ENCODE measurements around the gene HSD17B3.
A peak's percentile ranks its signal among the peaks of the same experiment; 100 is the strongest.
"Not testable (repeated sequence)": the region's sequence is repeated elsewhere in the genome, so short reads cannot be mapped to it uniquely, and the experiment has no call there.

Gene HSD17B3

DNA sequence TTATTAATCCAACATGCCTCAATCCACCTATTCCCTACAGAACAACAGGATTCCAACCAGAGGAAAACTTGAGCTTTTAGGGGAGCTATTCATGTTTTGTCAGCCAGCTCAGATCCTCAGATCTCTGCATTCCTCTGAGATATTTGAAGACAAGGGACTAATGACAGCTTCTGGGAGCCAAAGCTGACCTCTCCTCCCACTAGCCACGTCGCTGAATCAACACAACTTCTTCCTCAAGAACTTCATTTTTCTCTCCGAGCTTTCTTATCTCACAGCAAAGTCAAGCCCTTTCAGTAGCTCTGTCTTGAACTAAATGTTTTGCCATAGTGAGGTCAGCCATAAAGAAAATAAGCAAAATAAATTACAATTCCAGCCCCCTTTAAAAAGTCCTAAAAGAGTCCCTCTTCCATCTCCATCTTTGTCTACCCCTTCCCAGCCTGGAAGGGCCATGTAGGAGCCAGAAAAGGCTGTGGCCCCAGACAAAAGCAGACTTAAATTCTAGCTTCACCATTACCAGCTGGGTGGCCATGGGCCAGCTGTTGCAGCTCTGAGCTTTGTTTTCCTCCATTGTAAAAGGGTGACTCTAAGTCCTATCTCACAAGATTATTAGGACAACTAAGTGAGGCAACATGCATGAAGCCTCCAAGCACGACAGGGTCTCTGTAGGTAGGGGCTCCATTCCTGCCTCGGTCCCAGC is 65.0 kb downstream of the HSD17B3 start:
- peak in 3 of 58 donors; percentile 4 to 8 (median 6) for DNase-seq

DNA sequence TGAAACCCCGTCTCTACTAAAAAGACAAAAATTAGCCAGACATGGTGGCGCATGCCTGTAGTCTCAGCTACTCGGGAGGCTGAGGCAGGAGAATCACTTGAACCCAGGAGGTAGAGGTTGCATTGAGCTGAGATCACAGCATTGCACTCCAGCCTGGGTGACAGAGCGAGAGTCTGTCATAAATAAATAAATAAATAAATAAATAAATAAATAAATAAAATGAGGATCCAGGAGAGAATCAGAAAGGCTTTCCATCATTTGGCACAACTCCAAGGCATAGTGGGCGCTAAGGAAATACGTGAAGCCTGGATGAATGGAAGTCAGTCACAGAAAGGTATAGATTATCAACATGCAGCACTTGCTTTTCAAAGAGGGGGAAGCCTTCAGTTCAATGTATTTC is 65.6 kb downstream of the HSD17B3 start:
- DNase-seq: not testable (repeated sequence)

DNA sequence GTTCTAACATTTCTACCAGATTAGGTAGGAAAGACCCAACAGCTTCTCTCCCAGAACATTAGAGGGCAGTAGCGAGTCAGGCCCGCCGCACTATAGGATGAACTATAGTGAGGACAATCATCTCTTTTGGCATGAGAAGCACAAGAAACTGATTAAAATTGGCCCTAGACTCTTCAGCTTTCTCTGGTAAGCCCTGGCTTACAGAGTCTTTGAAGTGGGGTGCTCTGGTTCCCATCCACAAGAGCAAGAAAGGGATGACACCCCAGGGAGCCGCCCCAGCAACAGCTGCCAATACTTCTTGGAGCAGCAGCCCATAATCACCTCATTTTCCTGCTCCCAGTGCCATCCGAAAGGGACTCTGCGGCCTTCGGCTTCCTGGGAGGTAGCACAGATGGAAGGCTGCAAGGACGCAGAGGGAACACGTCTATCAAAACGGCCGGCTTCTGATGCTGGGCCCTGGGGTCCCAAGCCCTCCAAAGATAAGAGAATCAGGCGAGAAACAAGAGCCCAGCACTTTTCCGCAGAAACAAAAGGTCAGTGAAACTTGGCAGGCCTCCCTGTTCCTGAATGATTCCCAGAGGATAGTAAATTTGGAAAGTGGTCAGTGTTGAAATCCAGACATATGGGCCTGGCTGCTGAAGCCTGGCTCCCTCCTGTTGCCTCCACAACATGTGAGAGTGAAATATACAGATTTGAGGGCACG is 69.3 kb downstream of the HSD17B3 start:
- peak in 16 of 58 donors; percentile 2 to 44 (median 15) for DNase-seq

DNA sequence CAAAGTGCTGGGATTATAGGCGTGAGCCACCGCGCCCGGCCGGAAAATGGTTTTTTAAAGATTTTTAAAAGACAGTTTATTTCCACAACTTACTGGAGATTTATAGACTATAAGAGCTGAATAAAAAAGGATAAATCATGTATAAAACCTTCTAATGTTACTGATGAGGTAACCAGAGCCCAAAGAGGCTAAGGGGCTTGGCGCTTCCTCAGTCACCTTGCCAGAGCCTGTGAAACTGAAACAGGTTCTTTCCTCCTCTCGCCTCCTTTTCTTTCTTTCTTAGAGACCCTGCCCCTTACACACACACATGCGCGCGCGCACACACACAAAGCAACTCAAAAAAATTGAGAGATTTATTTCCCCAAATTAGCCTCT is 69.8 kb downstream of the HSD17B3 start:
- DNase-seq: no peak

DNA sequence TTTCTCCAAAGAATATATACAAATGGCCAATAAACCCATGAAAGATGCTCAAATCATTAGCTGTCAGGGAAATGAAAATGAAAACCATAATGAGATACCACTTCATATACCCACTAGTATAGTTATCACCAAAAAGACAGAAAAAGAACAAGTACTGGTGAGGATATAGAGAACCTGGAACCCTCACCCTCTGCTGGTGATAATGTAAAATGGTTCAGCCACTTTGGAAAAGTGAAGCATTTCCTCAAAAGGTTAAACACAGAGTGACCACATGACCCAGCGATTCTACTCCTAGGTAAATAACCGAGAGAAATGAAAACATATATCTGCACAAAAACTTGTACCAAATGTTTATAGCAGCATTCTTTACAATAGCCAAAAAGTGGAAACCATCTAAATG is 72.0 kb downstream of the HSD17B3 start:
- no peak for DNase-seq

DNA sequence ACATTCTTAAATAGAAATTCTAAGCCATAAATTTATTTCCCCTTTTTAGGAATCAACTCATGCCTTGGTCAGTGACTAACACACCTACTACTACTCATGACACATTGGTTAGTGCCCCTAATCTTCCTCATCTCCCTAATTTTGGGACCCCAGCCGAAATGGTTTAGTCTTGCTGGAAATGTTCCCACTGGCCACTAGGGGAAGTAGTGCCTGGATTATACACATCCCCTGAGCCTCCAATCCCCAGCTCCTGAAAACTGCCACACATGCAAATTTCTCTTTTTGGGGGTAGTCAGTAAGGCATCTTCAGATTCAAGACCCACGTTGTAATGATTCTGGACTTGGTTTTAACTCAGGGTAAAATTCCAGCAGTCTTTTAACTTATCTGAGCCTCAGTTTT is 79.8 kb downstream of the HSD17B3 start:
- no peak for DNase-seq

DNA sequence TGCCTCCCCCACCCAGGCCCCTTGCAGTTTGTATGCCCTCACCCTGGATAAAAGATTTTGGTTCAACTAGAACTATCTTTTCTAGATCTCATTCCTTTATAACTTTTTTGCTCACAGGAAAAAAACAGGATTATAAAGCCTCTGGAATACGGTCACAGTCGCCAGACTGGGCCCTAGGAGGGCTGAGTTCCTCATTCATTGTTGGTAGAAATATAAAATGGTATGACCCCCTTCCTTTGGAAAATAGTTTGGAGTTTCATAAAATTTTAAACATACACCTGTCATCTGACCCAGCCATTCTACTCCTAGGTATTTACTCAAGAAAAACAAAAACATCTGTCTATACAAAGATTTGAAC is 82.1 kb downstream of the HSD17B3 start:
- DNase-seq: no peak

DNA sequence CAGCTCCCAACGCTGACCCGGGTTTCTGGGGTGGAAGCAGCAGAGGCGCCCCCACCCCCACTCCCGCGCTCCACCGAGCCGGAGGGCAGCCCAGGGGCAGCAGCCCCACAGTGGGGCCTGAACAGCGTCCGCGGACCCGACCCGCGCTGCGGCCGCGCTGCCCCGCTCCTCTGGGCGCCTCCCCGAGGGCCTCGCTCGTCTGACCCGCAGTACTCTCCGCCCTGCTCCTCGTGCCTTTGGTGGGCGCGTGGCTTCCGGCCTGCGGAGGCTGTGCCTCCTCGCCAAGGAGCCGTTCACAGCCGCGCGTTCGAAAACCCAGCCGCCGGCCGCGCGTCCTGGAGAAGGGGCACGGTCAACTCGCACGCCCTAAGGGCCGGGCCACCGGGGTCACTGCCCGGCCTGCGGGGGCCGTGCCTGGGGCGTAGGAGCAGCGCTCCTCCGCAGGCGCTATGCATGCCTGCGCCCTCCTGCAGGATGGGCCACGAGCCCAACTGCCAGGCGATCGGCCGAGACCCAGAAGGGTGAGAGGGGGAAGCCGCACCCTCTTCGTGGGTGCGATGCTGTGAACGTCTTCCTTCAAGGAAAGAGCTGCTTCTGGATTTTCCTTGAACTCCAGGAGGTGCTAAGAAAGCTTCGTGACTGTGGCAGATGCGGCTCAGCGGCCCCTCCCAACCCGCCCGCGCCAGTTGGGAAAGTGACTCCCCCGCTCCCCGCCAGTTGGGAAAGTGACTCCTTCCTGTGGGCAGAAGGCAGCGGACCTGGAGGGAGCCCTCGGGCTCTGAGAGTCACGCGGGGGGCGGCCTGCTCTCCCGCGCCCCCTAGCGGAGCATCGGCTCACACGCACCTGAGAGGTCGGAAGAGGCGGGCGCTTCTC is 82.7 kb downstream of the HSD17B3 start:
- peak in 28 of 58 donors; percentile 4 to 55 (median 16) for DNase-seq

DNA sequence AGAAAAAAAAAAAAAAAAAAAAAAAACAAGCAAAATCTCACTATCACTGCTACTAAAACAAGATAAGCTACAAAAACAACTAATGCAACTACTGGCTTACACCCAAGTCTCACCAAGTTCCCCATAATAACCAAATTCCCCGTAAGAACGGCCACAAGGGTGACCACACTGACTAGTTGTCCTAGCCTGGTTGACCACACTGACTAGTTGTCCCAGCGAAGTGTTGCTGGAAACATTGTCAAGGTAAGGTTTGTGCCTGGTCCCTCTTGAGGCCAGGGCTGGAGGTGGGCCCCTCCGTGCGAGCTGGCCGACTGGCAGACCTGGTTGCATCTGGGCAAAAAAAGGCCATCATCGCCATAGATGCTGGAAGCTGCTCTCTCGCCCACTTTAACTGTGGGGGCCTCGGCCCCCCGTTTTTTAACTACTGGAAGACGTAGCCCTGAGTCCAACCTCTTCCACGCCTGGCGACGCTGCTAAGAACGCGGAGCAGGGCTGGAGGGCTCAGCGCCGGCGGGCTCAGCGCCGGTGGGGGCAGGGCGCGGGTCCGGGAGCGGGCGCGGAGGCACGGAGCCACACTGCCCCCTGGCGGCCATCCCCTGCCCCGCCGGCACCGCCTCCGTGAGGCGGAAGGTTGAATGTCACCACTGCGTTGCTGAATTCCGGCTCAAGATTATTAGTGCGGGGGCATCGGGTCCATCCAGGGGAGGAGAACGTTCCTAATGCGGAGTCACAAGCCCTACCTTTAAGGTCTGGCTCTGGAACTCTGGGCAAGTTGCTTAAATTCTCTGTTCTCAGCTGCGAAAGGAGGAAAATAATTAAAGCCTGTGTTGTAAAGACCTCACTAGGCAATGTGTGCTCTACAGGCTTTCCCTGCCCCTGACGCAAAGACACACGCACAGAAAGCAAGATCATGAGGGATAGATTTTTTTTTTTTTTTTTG is 84.0 kb downstream of the HSD17B3 start:
- peak in 55 of 58 donors; percentile 12 to 80 (median 60) for DNase-seq

DNA sequence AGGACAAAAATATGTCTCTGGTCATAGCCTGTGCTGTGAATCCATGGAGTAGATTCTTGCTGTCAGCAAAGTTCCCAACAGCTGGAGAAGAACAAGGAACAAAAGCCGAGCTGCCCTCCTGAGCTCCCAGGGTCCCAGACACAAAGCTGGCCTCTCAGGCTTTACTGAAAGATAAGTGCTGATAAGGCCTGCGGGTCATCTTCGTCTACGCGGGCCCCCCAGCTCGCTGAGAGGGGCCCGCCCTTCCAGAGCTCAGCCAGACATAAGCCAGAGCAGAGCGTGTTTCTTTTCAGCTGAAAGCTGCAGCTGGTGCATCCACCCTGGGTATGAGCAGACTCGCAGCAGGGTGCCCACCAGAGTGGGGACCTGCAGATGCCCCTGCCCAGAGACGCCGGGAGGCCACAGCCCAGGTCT is 84.7 kb downstream of the HSD17B3 start:
- DNase-seq: peak in 3 of 58 donors; percentile 6 to 21 (median 12)

DNA sequence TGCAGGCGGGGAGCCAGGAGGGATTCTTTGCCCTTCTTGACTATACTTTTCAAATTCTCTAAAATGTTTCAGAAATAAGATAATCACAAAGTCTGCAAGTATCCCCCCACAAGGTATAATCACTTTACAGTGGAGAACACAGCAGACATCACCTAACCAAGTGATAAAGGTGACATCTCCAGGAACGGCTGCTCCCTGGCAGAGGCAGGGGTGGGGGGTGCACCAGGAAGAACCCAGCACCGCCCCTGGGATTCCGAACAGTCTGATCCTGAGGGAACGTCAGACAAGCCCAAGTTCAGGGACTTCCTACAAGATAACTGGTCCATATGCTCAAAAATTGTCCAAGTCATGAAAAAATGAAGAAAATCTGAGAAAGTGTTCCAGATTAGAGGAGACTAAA is 85.4 kb downstream of the HSD17B3 start:
- DNase-seq: no peak

DNA sequence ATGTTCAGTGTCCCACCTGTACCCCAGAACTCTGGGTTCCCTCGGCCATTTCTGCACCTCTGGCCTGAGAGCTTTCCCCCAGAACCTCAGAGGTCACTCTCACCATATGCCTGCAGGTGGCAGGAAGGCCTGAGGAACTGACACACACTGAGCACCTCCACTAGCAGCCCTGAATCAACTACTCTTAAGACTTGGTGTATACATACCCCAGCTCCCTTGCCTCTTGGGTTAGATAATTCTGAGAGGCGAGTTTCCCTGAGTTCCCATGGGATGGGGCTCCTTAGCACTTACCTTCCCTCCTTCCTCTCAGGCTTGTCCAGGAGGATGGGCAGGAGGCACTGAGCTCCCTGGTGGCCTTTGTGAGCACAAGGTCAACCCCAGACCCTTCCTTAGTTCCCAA is 86.1 kb downstream of the HSD17B3 start:
- no peak for DNase-seq

DNA sequence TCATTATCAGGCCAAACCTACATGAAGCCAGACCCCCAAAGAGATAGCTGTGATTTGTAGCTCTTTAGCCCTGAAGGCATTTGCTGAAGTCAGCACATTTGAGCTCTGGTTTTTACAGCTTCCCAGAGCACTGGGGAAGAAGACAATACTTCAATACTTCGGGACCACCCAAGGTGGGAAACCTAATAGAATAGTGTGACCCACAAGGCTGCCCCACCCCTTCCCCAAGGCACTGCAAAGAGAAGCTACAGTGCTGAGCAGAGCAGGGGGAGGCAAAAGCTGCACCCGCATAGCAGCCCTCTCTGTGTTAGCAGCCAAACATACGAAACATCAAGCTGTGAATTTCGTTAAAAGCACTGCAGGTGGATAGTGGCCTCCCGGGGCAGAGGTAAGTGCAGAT is 87.3 kb downstream of the HSD17B3 start:
- no peak for DNase-seq

DNA sequence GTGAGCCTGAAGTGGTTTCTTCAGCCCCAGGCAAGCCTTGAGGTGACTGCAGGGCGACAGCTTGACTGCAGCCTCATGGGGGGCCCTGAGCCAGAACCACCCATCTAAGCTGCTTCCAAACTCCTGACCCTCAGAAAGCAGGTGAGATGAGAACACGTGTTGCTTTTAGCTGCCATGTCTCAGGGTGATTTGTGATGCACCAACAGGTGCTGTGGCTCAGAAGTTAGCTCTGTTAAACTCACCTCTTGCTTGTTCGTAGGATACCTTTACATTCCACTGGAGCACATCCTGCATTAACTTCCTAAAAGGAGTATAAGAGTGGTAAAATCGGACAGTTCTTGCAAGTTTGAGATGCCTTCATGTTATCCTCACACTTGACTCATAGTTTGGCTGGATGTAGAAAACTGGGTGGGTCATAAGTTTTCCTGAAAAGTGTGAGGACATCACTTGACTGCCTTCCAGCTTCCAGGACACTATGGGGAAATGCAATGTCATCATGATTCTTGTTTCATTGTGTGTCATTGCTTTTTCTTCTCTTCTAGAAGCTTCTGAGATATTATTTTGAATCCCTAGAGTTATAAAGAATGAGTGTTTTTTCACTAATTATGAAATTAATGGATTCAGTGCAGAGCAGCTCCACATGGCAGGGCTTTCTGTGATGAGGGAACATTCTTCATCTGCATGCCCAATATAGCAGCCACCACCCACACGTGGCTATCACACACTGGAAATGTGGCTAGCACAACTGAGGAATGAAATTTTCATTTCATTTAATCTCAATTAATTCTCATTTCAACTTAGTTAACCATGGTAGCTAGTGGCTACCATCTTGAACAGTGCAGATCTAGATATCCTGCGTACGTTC is 92.3 kb downstream of the HSD17B3 start:
- DNase-seq: no peak

DNA sequence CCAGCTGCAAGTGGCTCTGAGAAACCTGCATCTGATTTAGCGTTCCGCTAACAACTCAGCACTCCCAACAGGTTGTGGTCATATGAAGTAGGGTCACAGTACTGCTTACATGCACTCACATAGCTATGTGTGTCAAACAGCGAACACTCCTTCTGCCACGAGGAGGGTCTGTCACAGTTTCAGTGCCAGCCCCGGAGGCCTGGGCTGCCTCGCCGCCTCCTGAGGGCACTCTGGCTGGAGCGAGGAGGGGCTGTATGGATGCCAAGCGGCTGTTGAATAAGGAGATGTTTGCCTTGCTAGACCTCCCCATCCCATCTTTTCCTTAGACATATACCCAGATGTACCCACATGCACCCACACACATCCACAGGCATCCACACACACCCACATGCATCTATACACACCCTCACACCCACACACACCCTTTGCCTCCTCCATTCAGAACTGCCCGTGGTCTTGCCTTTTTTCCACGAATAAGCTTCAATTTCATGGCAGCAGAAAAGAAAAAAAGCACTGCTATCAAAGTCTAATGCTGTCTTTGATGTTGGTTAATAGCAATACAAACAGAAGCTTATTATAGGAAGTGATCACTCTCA is 95.7 kb downstream of the HSD17B3 start:
- DNase-seq: no peak

DNA sequence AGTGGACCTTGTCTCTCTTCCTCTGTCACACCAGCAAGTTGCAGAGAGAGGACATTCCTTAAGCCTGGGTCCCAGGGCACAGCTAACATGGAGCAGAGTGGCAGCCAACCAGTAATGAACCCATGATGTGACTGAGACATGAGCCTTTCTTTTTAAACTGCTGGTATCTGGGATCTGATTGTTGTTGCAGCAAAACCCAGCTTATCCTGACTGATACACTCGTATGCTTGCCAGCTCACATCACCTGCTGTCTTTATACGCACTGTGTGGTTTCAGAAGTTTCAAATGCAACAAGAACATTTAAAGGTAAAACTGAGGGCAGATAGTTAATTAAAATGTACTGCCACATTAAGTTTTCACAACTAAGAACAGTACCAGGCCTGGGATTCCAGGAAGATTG is 97.1 kb downstream of the HSD17B3 start:
- no peak for DNase-seq

DNA sequence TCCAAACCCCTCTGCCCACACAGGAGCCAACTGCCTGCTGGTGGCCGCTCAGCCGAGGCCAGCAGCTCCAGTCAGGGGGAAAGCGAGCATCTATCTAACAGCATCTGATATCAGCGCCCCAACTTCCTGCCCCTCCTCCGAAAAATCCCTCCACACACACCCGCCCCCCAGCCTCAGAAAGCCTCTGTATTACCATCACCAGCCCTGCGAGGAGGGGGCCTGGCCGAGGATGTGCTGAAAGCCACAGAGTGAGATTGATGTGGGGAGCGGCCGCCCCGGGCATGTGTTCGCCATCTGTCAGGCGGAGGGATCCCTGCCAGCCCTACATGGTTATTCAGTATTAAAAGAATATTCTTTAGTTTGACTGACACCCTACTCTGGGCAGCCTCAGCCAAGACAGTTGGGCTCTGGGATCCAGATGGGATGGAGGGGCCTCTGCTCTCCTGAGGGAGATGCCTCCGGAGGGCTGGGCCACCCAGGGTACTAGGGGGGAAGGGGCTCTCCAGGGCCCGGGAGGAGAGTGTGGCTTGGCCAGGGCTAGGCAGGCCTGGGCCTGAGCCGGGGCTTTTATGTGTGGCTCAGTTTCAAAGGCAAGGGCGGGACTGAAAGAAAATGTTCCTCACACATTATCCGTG is 98.0 kb downstream of the HSD17B3 start:
- peak in 5 of 58 donors; percentile 5 to 18 (median 10) for DNase-seq

DNA sequence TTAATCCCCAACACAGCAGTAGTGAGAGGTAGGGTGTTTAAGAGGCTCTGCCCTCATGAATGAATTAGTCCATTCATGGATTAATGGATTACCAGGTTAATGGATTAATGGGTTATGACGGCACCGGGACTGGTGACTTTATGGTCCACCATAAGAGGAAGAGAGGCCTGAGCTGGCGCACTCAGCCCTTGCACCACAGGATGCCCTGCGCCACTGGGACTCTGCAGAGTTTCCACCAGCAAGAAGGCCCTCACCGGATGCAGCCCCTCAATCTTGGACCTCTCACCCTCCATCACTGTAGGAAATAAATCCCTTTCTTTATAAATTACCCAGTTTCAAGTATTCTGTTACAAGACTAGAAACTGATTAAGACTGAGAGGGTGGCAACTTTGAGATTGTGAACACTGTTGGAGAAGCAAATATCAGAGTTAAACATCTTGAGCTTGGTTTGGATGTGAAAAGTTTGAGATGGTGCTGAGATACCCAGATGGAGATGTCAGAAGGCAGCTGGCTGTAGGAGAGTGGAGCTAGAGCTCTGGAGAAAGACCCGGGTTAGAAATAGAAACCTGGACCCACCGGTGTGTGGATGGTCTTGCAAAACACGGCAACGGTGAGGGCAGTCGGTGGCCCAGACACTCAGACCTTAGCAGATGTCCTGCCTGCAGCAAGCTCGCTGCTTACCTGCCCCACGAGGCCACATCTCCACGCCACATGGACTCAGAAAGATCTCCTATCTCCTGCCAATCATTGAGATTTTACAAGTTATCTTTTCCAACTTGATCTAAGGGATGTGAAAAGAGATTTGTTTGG is 98.8 kb downstream of the HSD17B3 start:
- no peak for DNase-seq

All from anterior cingulate cortex (tissue), 58 donors.